HT-29 (cell line): ENCODE measurements around the gene SH2D3A. TPM values are rescaled to one million over a fixed set of nuclear protein-coding genes. Genes with fewer than 3 reads are reported as not detected.
"Not testable (repeated sequence)": the region's sequence is repeated elsewhere in the genome, so short reads cannot be mapped to it uniquely, and the experiment has no call there.

Source experiments
- DNase-seq: peaks from one replicate; pipeline ENCODE4 v3.0.0-alpha.2; 2015; ENCODE audit warnings: low spot score
- total RNA-seq: library from RNA; depleted of rRNA; stranded (reverse); fragments of >200 nt; shearing (Covaris generic); gene quantifications from 2 replicates; pipeline ENCODE4 v1.2.3, GENCODE V29; 2014

SH2D3A gene
- total RNA-seq, 1 experiment from 2014 or later, result 110 TPM

DNA sequence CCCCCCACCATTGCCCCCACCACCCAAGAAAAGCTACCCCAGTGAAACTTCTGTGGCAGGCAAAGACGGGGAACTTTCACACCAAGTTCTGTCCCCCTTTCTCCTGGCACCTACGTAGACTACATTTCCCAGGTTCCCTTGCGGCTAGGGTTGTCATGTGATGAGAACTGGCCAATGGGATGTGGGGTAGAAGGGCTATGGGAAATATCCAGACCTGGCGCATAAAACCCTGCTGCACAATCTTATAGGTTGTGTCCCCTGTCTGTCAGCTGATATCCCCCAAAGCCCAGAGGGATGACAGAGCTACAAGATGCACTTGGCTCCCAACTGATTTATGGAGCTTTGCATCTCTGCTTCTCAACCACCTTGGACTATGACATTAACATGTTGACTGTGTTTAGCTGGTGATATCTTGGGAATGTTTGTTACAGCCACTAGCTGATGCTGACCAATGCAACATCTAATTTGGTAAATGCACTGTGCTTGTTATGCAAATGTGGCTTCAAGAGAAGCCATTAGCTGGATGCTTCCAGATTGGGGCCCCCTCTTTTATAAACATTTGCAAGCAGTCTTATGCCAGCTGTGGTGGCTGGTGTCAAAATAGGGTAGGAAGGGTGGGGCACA, 6.1 kb downstream of the SH2D3A start:
- DNase-seq, result peak; percentile 27

DNA sequence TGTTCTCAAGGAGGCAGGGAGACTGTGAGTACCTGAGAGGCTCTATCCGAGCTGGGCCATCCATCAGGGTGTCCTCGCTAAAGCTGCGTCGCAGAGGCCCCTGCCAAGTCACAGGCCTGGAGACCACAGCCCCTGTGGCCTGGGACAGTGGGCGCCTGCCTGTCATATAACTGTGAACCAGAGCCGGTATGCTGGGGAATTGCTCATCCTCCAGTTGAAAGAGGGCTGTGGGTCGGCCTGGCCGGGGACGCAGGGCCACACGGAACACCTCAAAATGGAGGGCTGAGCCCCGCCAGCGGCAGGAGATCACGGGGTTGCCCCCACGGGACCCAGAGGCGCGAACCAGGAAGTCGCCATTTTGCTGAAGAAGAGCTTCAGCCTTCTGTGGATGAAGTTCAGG, 6.6 kb downstream of the SH2D3A start:
- DNase-seq, result no peak

DNA sequence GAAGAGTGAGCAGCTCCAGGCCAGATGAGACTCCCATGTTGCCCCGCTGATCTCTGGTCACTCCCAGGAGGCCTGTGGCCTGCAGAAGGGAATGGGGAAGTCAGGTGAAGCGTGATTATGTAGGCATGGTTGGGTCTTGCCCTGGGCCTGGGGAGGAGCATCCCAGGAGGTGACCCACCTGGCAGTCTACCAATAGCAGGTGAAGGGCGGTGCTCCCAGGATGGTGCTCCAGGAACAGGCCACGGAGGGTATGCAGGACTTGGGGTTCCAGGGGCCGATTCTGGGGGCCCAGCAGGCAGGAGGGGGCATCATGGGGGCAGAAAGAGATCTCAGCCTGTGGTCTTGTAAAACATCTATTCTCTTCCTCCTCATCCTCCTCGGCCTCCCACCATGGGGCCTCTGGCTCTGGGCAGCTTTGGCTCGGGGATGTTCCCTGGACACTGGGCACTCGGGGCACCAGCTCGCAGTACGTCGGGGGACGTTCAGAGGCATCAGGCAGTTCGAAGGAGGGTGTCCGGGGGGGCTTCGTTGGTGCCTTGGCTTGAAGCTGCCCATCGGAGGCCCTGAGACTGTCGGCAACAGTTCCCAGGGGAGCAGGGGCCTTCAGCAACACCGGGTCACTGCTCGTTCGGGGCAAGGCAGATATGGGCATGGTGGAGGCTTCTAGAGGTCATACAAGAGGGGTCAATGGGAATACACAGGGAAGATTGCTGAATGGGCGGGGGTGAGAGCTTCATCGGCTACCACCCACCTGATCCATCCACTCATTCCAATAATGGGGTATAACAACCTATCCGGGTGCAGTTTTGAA, 12.4 kb downstream of the SH2D3A start:
- no peak for DNase-seq

DNA sequence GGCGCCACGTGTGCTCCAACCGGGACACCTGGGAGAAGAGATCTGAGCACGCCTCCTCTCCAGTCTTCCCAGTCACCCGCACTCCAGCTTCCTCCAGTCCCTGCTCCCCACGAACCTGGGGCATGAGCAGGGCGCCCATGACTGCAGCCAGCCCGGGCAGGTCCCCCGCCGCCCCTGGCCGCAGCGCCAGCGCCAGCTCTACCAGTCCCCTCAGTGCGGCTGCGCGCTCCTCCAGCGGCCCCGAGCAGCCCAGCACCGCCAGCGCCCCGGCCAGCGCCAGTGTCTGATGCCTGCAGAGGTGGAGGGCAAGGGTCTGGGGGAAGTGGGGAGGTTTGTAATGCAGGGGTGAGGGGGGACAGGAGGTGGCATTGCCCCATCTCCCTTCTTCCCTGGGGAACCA, 13.1 kb downstream of the SH2D3A start:
- DNase-seq, result no peak

DNA sequence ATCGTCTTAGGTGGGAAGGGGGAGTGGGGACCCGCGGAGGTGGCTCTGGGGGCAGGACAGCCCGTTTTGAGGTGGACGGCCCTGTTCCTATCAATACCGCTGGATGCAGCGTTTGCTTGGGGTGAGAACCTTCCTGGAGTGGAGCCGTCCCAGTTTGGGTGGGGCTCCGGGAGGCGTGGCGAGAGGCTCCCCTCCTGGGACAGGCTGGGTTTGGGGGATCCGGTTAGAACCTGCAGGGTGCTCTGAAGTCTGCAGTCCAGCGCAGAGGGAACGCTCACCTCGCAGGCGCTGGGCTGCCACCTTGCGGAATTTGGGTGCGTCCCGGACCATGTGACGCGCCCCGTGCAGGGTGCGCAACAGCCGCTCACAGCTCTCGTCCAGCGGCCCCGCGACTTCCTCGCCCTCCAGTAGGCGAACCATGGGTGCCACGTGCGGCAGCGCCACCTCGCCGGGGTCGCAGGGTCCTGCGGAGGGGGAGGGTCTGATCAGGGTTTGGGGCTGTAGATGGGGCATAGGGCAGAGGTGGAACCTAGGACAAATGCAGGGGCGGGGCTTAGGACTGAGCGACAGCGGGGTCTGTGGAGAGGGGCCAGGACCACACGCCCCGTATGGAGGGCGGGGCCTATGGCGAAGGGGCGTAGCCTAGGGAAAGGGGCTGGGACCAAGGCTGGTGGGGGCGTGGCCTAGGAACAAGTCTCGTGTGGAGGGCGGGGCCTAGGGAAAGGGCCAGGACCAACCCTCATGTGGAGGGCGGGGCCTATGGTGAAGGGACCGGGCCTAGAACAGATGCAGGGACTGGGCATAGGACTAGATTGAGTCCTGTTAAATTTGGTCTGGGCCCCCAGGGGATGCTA, 13.8 kb downstream of the SH2D3A start:
- peak; percentile 86 for DNase-seq

DNA sequence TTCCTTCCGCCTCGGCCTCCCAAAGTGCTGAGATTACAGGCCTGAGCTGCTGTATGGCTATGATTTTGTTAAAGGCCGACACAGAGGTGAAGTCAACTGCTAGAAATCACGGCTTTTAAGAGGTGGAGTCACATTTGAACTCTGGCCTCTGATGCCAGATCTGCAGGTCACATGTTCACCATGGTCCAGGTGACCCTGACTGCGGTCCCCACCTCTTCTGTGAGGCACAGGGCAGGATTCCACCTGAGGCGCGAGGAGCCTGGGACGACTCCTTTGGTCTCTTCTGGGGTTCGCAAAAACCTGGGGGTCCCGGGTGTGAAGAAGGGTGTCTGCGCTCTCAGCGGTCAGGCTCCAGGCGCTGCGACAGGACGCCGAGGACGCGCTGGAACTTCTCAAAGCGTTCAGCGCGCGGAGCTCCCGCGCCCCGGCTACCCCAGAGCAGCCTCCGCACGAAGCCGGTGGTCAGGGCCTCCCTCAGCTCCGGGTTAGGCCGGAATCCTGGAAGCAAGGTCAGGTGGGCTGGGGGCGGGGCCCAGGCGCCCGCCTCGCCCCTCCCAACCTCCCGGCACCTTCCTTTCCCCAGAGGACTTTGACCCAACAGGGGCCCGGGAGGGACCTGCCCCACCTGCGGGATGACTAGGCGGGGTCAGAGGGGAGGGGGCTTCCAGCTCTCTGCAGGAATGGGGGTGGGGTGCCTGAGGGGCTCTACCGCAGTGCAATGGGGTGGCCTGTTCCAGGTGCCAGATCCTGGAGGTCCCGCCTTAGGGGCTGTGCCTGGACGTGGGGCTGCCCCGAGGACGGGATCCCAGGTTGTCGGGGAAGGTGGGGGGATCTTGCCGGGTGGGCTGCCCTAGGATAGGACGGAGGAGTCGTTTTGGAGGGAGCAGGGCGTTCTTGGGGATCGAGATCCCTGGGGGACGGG, 14.7 kb downstream of the SH2D3A start:
- peak; percentile 59 for DNase-seq

DNA sequence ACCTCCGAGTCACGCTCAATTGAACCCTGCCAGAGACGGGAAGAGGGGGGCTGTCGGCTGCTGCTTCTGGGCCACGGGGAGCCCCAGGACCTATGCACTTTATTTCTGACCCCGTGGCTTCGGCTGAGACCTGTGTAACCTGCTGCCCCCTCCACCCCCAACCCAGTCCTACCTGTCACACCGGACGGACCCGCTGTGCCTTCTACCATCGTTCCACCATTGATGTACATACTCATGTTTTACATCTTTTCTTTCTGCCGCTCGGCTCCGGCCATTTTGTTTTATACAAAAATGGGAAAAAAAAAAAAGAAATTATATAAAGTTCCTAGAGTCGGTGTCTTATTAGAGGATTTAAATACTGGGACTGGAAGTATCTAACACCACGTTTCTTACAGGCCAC, 16.0 kb downstream of the SH2D3A start:
- DNase-seq, result no peak

DNA sequence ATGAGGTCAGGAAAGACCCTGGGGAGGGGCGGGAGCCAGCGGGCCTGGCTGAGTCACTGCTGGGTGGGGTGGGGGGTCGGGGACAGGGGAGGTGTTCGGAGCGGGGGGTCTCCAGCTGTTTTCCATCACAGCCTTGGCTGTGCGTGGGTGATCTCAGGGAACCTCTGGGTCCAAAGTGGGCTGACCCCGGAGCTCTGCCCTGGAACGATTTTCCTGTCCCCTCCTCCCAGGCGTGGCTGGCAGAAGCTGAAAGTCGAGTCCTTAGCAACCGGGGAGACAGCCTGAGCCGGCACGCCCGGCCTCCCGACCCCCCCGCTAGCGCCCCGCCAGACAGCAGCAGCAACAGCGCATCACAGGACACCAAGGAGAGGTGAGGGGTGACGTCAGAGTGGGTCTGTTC, 17.2 kb downstream of the SH2D3A start:
- no peak for DNase-seq

DNA sequence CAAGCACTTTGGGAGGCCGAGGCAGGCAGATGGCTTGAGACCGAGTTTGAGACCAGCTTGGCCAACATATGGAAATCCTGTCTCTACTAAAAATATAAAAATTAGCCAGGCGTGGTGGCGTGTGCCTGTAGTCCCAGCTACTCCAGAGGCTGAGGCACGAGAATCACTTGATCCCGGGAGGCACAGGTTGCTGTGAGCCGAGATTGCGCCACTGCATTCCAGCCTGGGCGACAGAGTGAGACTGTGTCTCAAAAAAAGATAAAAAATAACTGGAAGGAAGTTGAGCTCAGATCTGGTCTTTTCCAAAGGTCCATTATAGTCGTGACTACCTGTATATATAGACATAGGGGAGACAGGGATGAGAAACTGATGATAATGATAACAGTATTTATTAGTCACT, 18.7 kb downstream of the SH2D3A start:
- DNase-seq, result not testable (repeated sequence)

DNA sequence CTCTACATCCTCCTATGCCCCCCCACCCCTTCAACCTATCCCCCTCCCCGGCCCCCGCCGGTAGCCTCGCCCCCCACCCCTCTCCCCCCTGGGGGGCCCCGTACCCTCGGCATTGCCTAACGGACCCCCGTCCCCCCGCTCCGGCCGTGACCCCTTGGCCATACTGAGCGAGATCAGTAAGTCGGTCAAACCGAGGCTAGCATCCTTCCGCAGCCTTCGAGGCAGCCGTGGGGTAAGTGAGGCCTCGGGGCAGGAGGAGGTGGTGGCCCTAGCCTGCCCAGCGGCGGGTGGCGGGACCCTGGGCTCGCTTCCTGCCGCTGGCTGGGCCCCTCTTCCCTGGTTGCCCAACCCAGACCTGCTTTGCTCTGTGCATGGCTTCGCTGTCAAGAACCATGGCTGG, 21.3 kb downstream of the SH2D3A start:
- no peak for DNase-seq

DNA sequence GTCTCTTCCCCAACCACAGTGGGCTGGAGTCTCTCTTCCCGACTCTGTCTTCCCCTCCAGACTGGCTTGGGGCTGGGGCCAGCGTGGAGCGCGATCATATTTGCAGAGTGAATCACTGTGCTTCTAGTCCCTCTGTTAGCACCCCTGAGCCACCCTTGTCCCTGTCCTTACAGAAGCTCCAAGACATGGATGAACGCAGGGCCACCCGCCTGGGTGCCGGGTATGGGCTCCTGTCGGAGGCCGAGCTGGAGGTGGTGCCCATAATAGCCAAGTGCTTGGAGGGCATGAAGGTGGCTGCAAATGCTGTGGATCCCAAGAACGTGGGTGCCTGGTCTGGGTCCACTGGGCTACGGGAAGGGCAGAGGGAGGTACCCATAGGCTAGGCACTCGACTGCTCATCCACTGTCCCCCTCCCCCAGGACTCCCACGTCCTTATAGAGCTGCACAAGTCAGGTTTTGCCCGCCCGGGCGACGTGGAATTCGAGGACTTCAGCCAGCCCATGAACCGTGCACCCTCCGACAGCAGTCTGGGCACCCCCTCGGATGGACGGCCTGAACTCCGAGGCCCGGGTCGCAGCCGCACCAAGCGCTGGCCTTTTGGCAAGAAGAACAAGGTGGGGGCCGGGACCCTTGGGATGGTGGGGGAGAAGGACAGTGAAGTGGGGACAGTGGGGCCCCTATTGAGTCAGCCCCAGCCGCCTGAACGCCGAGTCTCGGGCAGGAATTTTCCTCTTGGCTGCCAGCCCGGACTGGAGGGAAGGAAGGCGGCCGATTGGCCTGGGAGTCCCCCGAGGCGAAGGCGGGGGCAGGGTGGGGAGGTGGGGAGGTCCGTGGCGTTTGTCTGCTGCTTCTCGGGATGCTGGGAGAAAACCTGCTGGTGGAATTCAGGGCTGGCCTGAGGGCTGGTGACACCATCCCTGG, 22.6 kb downstream of the SH2D3A start:
- peak; percentile 80 for DNase-seq

DNA sequence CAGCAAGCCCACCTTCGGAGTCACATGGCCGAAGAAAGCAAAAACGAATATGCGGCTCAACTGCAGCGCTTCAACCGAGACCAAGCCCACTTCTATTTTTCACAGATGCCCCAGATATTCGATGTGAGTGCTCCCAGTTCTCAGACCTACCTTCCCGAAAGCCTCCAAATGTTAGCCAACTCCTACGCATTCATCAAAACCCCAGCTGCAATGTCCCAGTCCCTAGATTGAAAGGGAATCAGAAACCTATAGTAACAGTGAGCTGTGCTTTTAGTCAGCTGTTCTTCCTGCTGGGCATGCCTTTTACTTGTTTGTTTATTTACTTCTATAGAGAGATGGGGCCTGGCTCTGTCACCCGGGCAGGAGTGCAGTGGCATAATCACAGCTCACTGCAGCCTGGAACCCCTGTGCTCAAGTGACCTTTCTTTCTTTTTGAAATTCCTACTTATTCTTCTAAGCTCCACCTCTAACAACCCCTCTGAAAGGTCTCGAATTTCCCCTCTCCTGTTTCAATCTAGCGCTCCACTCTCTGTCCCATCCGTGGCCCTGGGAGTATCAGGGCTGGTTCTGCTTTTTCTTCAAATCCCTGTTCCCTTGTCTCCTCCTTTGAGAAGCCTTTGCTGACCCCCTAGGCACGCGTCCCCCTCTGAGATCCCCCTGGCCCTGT, 23.4 kb downstream of the SH2D3A start:
- DNase-seq, result no peak

DNA sequence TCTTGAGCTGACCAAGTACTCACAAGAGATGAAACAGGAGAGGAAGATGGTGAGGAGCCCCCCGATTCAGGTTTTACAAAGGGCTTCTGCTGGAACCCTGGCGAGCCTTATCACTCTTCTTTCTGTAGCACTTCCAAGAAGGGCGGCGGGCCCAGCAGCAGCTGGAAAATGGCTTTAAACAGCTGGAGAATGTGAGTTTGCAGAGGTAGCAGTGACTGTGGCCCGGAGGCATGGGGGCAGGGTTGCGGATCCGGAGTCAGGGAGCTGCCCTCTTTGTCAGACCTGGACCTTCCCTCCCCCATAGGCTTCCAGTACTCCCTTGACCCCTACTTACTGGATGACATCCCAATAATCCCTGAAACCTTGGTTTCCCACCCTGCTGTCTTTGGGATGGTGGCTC, 24.2 kb downstream of the SH2D3A start:
- no peak for DNase-seq

DNA sequence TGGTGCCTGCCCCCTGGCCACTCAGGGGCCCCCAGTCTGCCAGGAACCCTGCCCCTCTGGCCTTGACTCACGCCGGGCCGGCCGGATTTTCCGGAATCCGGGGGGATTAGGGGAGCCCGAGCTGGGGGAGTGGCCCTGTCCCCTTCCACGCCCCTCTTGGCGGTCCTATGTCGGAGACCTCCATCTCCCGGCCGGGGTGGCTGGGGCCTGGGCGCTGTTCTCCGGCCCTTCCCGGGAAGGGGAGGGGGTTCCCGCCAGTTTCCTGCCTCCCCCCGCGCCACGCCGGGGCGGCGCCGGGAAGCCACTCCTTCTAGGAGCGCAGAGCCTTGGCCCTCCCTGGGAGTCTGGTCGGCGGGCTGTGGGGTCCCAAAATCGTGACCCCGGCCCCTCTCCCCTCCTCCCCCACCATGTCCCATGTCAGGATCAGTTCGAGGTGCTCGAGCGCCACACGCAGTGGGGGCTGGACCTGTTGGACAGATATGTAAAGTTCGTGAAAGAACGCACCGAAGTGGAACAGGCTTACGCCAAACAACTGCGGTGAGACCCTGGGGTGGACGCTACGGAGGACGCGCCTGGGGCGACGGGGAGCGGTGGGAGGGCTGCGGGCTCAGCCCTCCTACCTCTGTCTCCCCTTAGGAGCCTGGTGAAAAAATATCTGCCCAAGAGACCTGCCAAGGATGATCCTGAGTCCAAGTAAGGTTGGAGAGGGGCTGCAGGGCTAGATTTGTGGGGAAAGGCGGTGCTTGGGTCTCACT, 26.5 kb downstream of the SH2D3A start:
- peak; percentile 19 for DNase-seq

DNA sequence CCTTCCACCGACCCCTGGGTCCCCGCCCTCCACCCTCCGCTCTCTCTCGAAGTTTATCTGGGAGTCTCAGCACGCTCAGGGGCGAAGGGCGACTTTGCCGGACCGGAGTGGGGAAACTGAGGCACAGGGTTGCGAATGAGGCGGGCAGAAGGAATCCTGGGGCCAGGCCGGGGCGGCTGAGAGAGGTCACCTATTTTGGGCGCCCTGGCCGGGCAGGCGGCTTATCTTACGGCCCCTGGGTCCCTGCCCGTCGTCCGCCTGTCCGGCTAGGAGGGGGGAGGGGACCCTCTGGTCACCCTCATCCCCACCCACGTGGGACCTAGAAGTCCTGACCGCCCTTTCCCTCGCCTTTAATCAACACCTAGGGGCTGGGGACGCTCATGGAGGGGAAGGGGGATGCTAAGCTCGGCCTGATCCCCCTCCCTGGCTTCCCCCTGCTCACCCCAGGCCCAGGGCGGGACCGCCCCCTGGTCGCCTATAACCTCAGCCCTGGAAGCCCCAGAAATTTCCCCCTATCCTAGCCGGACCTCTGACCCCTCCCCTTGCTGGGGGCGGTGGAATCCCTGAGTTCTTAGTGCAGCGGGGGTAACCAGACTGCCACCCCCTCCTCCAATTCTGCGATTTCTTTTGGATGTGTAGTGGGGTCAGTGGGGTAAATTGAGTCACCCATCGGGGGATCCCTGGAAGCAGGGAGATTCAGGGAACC, 27.2 kb downstream of the SH2D3A start:
- DNase-seq, result peak; percentile 45

DNA sequence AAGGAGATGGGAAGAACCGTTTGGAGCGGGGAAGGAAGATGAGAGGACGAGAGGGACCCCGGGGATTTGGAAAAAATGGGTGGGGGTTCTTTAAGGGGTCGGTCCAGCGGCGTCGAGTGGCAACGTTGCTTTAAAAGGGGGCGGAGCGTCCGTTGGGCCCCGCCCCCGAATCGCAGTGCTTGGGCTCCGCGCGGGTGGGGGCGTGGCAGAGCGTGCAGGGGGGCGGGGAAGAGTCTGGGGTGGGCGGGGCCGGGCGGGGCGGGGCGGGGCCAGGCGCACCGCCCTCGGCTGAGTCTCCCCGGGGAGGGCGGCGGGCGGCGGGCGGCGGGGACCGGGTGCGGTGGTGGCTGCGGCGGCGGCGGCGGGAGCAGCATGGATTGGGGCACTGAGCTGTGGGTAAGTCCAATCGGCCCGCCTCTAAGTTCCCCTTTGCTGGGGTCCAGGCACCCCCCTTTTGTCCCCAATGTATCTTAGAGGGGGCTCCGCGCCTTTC, 27.8 kb downstream of the SH2D3A start, which contains the start of gene TRIP10:
TSS of gene TRIP10 (plus strand) at position 291 of the 493 bp plus-strand sequence. CDS start at position 373, 82 bp downstream.
- peak; percentile 70 for DNase-seq

DNA sequence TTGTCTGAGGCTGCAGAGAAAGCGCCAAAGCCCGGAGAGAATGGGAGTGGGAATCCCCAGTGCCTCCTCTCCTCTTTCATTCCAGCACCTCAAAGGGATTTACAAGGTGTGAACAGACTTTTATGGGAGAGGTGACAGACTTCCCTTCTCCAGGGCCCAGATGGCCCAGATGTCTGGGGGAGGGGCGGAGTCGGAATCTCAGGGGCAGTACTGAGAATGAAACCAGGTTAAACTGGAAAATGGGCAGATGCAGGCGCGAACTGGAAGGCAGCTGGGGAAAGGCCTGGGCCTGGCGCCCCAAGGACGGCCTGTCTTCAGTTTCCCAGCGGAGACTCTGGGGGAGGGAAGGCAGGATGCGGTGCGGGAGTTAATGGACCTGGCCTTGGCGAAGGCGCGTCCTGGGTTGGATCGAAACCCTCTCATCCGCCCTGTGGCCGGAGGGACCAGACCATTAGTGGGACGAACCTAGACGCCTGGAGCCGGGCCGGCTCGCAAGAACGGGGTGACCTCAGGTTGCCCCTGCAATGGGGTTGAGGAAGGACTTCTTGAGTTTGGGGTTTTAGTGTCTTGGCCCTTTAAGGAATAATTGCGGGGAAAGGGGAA, 28.3 kb downstream of the SH2D3A start:
- no peak for DNase-seq
